ENCODE measurements around the gene CLVS2.

CLVS2 gene

GRCh38 chr6:123091896-123092271, 95.8 kb downstream of the CLVS2 start:
- TF ChIP-seq CTCF (IDR thresholded peaks at IDR 0.05; ENCODE audit: borderline replicate concordance, control extremely low read depth, extremely low read depth, insufficient read depth, missing control alignments), result no peak
- in situ Hi-C loops (cut with MboI; ENCODE audit: low sequenced_read_pairs, unreplicated experiment), result no loop called here

GRCh38 chr6:123094795-123095194, 98.8 kb downstream of the CLVS2 start:
- no peak for DNase-seq (ENCODE audit: low spot score)
- TF ChIP-seq CTCF (IDR thresholded peaks at IDR 0.05; ENCODE audit: borderline replicate concordance, control extremely low read depth, extremely low read depth, insufficient read depth, missing control alignments), result no peak
- in situ Hi-C loops (cut with MboI; ENCODE audit: low sequenced_read_pairs, unreplicated experiment), result no loop called here

More at GRCh38 chr6:123091896-123092271, 95.8 kb downstream of the CLVS2 start:
- no peak for DNase-seq (ENCODE audit: low spot score)

GRCh38 chr6:123105561-123105960, 109.5 kb downstream of the CLVS2 start:
- no peak for DNase-seq (ENCODE audit: low spot score)
- in situ Hi-C loops (cut with MboI; ENCODE audit: low sequenced_read_pairs, unreplicated experiment), result no loop called here

GRCh38 chr6:123116370-123116769, 120.3 kb downstream of the CLVS2 start:
- in situ Hi-C loops (cut with MboI; ENCODE audit: low sequenced_read_pairs, unreplicated experiment), result no loop called here
- no peak for DNase-seq (ENCODE audit: low spot score)
- no peak for TF ChIP-seq CTCF (IDR thresholded peaks at IDR 0.05; ENCODE audit: borderline replicate concordance, control extremely low read depth, extremely low read depth, insufficient read depth, missing control alignments)

More at GRCh38 chr6:123105561-123105960, 109.5 kb downstream of the CLVS2 start:
- TF ChIP-seq CTCF (IDR thresholded peaks at IDR 0.05; ENCODE audit: borderline replicate concordance, control extremely low read depth, extremely low read depth, insufficient read depth, missing control alignments), result no peak

- in situ Hi-C loops (cut with MboI; ENCODE audit: low sequenced_read_pairs, unreplicated experiment), result no loop called here
- no peak for TF ChIP-seq CTCF (IDR thresholded peaks at IDR 0.05; ENCODE audit: borderline replicate concordance, control extremely low read depth, extremely low read depth, insufficient read depth, missing control alignments)
Observed at GRCh38 chr6:123117145-123117908, 121.3 kb downstream of the CLVS2 start.

GRCh38 chr6:123118811-123119210, 122.8 kb downstream of the CLVS2 start:
- in situ Hi-C loops (cut with MboI; ENCODE audit: low sequenced_read_pairs, unreplicated experiment), result no loop called here
- no peak for DNase-seq (ENCODE audit: low spot score)
- TF ChIP-seq CTCF (IDR thresholded peaks at IDR 0.05; ENCODE audit: borderline replicate concordance, control extremely low read depth, extremely low read depth, insufficient read depth, missing control alignments), result no peak

More at GRCh38 chr6:123117145-123117908, 121.3 kb downstream of the CLVS2 start:
- no peak for DNase-seq (ENCODE audit: low spot score)

Measured in GM13976 (cell line).